Panc1 (cell line): ENCODE results near the gene GAPDH. TPM values are rescaled to one million over a fixed set of nuclear protein-coding genes. Genes with fewer than 3 reads are reported as not detected.
A peak's percentile ranks its signal among the peaks of the same experiment; 100 is the strongest.

Experiments
- ATAC-seq: fragments of 200-7000 bp; cut with Tn5 transposase; 2 replicates; pipeline ENCODE4 v1.9.1; 2020; ENCODE audit warnings: mild to moderate bottlenecking, moderate library complexity
- BruUV-seq: library from RNA; stranded (reverse); fragments of 400-500 nt; replicated peaks from 2 replicates; lab custom pipeline; 2021; lab: Mats Ljungman, UMichigan
- CTCF ChIA-PET: fragments of 300-600 bp; sonication (Branson Sonifier 250); formaldehyde crosslinking; loops from one replicate; lab custom pipeline; 2022; ENCODE audit warnings: antibody characterized with exemption; lab: Charles Lee
- POLR2A ChIA-PET: fragments of 300-600 bp; sonication (Branson Sonifier 250); formaldehyde crosslinking; loops from one replicate; lab custom pipeline; 2022; ENCODE audit warnings: antibody characterized with exemption; lab: Charles Lee
- DNase-seq: peaks from one replicate; pipeline ENCODE4 v3.0.0-alpha.2; 2010; ENCODE audit warnings: low read depth, low spot score
- H3K27ac ChIP-seq: 2 replicates; pipeline ENCODE4 v1.5.1; 2011; ENCODE audit warnings: mild to moderate bottlenecking, low read length, inconsistent platforms
- H3K27me3 ChIP-seq: fragments of 200-500 bp; sonication (Bioruptor generic); 2 replicates; pipeline ENCODE4 v1.6.0; 2014; ENCODE audit warnings: low read length, inconsistent platforms; ENCODE audit not compliant: control insufficient read depth, insufficient read depth
- H3K36me3 ChIP-seq: fragments of 200-500 bp; sonication (Bioruptor generic); 2 replicates; pipeline ENCODE4 v1.5.1; 2014; ENCODE audit warnings: inconsistent platforms, mild to moderate bottlenecking, low read length, moderate library complexity; ENCODE audit not compliant: control insufficient read depth, insufficient read depth
- H3K4me1 ChIP-seq: 2 replicates; pipeline ENCODE4 v1.5.1; 2011; ENCODE audit warnings: inconsistent platforms, mild to moderate bottlenecking, low read length, moderate library complexity; ENCODE audit not compliant: control insufficient read depth, insufficient read depth
- H3K4me3 ChIP-seq, 2 experiments: 2 replicates each; pipeline ENCODE4 v1.5.1; 2011 to 2012; ENCODE audit warnings: low read depth in 2 of 2, low read length in 2 of 2, mild to moderate bottlenecking in 2 of 2, inconsistent platforms in 1 of 2, moderate library complexity in 1 of 2
- H3K9me3 ChIP-seq: fragments of 200-500 bp; sonication (Bioruptor generic); 2 replicates; pipeline ENCODE4 v1.5.1; 2014; ENCODE audit warnings: low read depth, mild to moderate bottlenecking, inconsistent platforms, low read length, moderate library complexity; ENCODE audit not compliant: control insufficient read depth, insufficient read depth
- CTCF ChIP-seq: fragments of 450-650 bp; IDR thresholded peaks from 2 replicates; pipeline ENCODE4 v1.5.1; 2017; ENCODE audit warnings: mild to moderate bottlenecking
- POLR2AphosphoS5 ChIP-seq: IDR thresholded peaks from 2 replicates; pipeline ENCODE4 v1.6.1; 2012; ENCODE audit warnings: mild to moderate bottlenecking, low read depth, low read length, moderate library complexity
- REST ChIP-seq, 2 experiments: IDR thresholded peaks; 2 replicates each; pipeline ENCODE4 v1.6.1; 2011 to 2012; ENCODE audit warnings: low read depth in 2 of 2, control low read depth in 1 of 2, low read length in 1 of 2, mild to moderate bottlenecking in 1 of 2, moderate library complexity in 1 of 2; ENCODE audit not compliant: insufficient read depth in 1 of 2
- SIN3A ChIP-seq: IDR thresholded peaks from 2 replicates; pipeline ENCODE4 v1.6.1; 2012; ENCODE audit warnings: low read depth, mild to moderate bottlenecking, low read length, moderate library complexity, borderline replicate concordance; ENCODE audit not compliant: insufficient read depth
- TCF7L2 ChIP-seq: IDR thresholded peaks from 2 replicates; pipeline ENCODE4 v1.6.1; 2011; ENCODE audit warnings: mild to moderate bottlenecking, low read depth, low read length, inconsistent platforms
- in situ Hi-C: cut with HindIII; loops from 2 replicates; pipeline ENCODE4 v1.10.0; 2016; ENCODE audit warnings: low sequenced_read_pairs, low pct_unique_long_range_greater_than_20kb
- intact Hi-C: fragments of 100-400 bp; cut with micrococcal nuclease; formaldehyde crosslinking; loops from one replicate; pipeline ENCODE4 v1.10.0; 2022; ENCODE audit not compliant: unreplicated experiment
- total RNA-seq: library from RNA; stranded (reverse); gene quantifications from one replicate; pipeline ENCODE4 v1.2.1, GENCODE V29; 2021; ENCODE audit not compliant: unreplicated experiment

GAPDH gene
- total RNA-seq, 1 experiment from 2014 or later, result 2,912 TPM

- intact Hi-C loops (no loop called here), in situ Hi-C loops (no loop called here)
- ChIA-PET POLR2A (no interaction called here), CTCF (no interaction called here)
- no peaks in the 10 kb centered on the region for H3K4me1 ChIP-seq
- TF ChIP-seq TCF7L2, result no peak
- no peak for TF ChIP-seq POLR2AphosphoS5
- no peak for TF ChIP-seq SIN3A
- no peak for TF ChIP-seq REST (IDR thresholded peaks at IDR 0.05; ENCODE audit: insufficient read depth in 1 of 2, low read depth in 2 of 2, low read length in 1 of 2)
- TF ChIP-seq CTCF, result no peak
- DNase-seq (no peak), ATAC-seq (no peak)
- H3K4me3 ChIP-seq, result no peak overlapping the region
- peaks cover 24% of the 10 kb centered on the region for H3K36me3 ChIP-seq
- H3K27ac ChIP-seq, result no peak overlapping the region
- H3K27me3 ChIP-seq, result no peaks in the 10 kb centered on the region
- BruUV-seq, result no TSS peak
- no peaks in the 10 kb centered on the region for H3K9me3 ChIP-seq
Measured at GRCh38 chr12:6582196-6582595, 47.9 kb downstream of the GAPDH start.

- H3K27me3 ChIP-seq, result no peaks in the 10 kb centered on the region
- H3K9me3 ChIP-seq, result no peaks in the 10 kb centered on the region
- intact Hi-C loops (no loop called here), in situ Hi-C loops (no loop called here)
- TSS peak; percentile 55 for BruUV-seq
- DNase-seq, result no peak
- H3K4me1 ChIP-seq, result no peaks in the 10 kb centered on the region
- H3K36me3 ChIP-seq, result peaks cover 25% of the 10 kb centered on the region
- ATAC-seq, result no peak
- ChIA-PET CTCF (no interaction called here), POLR2A (no interaction called here)
- H3K4me3 ChIP-seq, result no peak overlapping the region
- TF ChIP-seq SIN3A (no peak), TCF7L2 (no peak), REST (IDR thresholded peaks at IDR 0.05; ENCODE audit: insufficient read depth in 1 of 2, low read depth in 2 of 2, low read length in 1 of 2) (no peak), POLR2AphosphoS5 (no peak), CTCF (no peak)
- H3K27ac ChIP-seq, result no peak overlapping the region
Measured at GRCh38 chr12:6582959-6583358, 48.6 kb downstream of the GAPDH start.
